ENCODE results near the gene COX10.

GRCh38 chr17:14103836-14104235 lies 34.5 kb downstream of the COX10 start:
- TF ChIP-seq, protein P1, sequence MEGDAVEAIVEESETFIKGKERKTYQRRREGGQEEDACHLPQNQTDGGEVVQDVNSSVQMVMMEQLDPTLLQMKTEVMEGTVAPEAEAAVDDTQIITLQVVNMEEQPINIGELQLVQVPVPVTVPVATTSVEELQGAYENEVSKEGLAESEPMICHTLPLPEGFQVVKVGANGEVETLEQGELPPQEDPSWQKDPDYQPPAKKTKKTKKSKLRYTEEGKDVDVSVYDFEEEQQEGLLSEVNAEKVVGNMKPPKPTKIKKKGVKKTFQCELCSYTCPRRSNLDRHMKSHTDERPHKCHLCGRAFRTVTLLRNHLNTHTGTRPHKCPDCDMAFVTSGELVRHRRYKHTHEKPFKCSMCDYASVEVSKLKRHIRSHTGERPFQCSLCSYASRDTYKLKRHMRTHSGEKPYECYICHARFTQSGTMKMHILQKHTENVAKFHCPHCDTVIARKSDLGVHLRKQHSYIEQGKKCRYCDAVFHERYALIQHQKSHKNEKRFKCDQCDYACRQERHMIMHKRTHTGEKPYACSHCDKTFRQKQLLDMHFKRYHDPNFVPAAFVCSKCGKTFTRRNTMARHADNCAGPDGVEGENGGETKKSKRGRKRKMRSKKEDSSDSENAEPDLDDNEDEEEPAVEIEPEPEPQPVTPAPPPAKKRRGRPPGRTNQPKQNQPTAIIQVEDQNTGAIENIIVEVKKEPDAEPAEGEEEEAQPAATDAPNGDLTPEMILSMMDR (conservative IDR thresholded peaks at IDR 0.05; ENCODE audit: low read depth, low read length): no peak
- no peak for TF ChIP-seq EZH2 (IDR thresholded peaks at IDR 0.05; ENCODE audit: borderline replicate concordance, low read depth, low read length, poor library complexity, severe bottlenecking)
